ENCODE measurements around the gene SEMA3A. TPM values are rescaled to one million over a fixed set of nuclear protein-coding genes. Genes with fewer than 3 reads are reported as not detected.

SEMA3A gene
- total RNA-seq, 1 experiment from 2014 or later = 14.2 TPM

- Histone ChIP-seq H3K9me3 (ENCODE audit: control insufficient read depth in 1 of 2, insufficient read depth in 1 of 2, low read depth in 1 of 2, low read length in 2 of 2) (no peaks in the 10 kb centered on the region), H4K20me1 (ENCODE audit: insufficient read depth) (no peaks in the 10 kb centered on the region), H2AFZ (ENCODE audit: low read depth, low read length, poor library complexity, severe bottlenecking) (no peak overlapping the region), H3K9ac (ENCODE audit: low read length) (no peak overlapping the region), H3K36me3 (ENCODE audit: control insufficient read depth in 1 of 2, insufficient read depth in 2 of 2, low read length in 2 of 2) (no peaks in the 10 kb centered on the region), H3K4me3 (replicated peaks in 1 of 2; ENCODE audit: low read depth in 1 of 2, low read length in 2 of 2) (no peak overlapping the region), H3K4me1 (ENCODE audit: control insufficient read depth in 1 of 2, insufficient read depth in 2 of 2, low read length in 2 of 2) (no peaks in the 10 kb centered on the region), H3K27me3 (ENCODE audit: insufficient read depth, low read length) (no peaks in the 10 kb centered on the region), H3K27ac (ENCODE audit: low read depth, low read length) (no peak overlapping the region), H3K9me2 (ENCODE audit: insufficient read depth) (no peaks in the 10 kb centered on the region), H3K4me2 (ENCODE audit: low read length) (no peak overlapping the region), H3K79me2 (ENCODE audit: insufficient read depth, low read length) (no peaks in the 10 kb centered on the region)
- no TSS peak for BruUV-seq (replicated peaks)
- TF ChIP-seq ELF1 (IDR thresholded peaks at IDR 0.05; ENCODE audit: borderline replicate concordance, low read depth) (no peak), CTCF (IDR thresholded peaks at IDR 0.05 in 2 of 3, conservative IDR thresholded peaks at IDR 0.05 in 1 of 3; ENCODE audit: borderline replicate concordance in 1 of 3, insufficient read depth in 1 of 3, low read depth in 2 of 3, low read length in 2 of 3) (no peak), FOSL1 (IDR thresholded peaks at IDR 0.05; ENCODE audit: low read depth) (no peak), SRF (IDR thresholded peaks at IDR 0.05; ENCODE audit: low read depth) (no peak), ZNF274 (IDR thresholded peaks at IDR 0.05; ENCODE audit: low read depth, low read length) (no peak), EZH2phosphoT487 (IDR thresholded peaks at IDR 0.05; ENCODE audit: borderline replicate concordance) (no peak), RAD21 (IDR thresholded peaks at IDR 0.05; ENCODE audit: low read depth) (no peak), TCF7L2 (IDR thresholded peaks at IDR 0.05; ENCODE audit: borderline replicate concordance, extremely low read depth, insufficient read depth, insufficient read length) (no peak), POLR2A (IDR thresholded peaks at IDR 0.05; ENCODE audit: borderline replicate concordance, extremely low read depth, insufficient read depth, insufficient read length) (no peak), POLR2AphosphoS5 (IDR thresholded peaks at IDR 0.05; ENCODE audit: low read depth, low read length) (no peak), SP1 (IDR thresholded peaks at IDR 0.05; ENCODE audit: low read depth) (no peak), JUND (IDR thresholded peaks at IDR 0.05) (no peak), ZFX (IDR thresholded peaks at IDR 0.05) (no peak), EZH2 (IDR thresholded peaks at IDR 0.05) (no peak), CEBPB (IDR thresholded peaks at IDR 0.05; ENCODE audit: low read depth) (no peak), EGR1 (IDR thresholded peaks at IDR 0.05; ENCODE audit: low read depth) (no peak)
- TF ChIP-seq, protein P1, sequence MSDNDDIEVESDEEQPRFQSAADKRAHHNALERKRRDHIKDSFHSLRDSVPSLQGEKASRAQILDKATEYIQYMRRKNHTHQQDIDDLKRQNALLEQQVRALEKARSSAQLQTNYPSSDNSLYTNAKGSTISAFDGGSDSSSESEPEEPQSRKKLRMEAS (IDR thresholded peaks at IDR 0.05) = no peak
- TF ChIP-seq, protein P2, sequence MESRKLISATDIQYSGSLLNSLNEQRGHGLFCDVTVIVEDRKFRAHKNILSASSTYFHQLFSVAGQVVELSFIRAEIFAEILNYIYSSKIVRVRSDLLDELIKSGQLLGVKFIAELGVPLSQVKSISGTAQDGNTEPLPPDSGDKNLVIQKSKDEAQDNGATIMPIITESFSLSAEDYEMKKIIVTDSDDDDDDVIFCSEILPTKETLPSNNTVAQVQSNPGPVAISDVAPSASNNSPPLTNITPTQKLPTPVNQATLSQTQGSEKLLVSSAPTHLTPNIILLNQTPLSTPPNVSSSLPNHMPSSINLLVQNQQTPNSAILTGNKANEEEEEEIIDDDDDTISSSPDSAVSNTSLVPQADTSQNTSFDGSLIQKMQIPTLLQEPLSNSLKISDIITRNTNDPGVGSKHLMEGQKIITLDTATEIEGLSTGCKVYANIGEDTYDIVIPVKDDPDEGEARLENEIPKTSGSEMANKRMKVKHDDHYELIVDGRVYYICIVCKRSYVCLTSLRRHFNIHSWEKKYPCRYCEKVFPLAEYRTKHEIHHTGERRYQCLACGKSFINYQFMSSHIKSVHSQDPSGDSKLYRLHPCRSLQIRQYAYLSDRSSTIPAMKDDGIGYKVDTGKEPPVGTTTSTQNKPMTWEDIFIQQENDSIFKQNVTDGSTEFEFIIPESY (IDR thresholded peaks at IDR 0.05; ENCODE audit: extremely low read depth, insufficient replicate concordance, low read length) = no peak
- DNase-seq (ENCODE audit: low read depth, low spot score) = no peak
- intact Hi-C loops (cut with micrococcal nuclease) = no loop called here
- ChIA-PET CTCF (no interaction called here), POLR2A (no interaction called here), RAD21 (ENCODE audit: low non-redundant PET in 1 of 2, low total read pairs in 2 of 2, uncharacterized antibody in 2 of 2, unreplicated experiment in 2 of 2) (no interaction called here)
- ATAC-seq = no peak
Measured at GRCh38 chr7:84139986-84140729, 54.4 kb downstream of the SEMA3A start.
